Cardiac septum (tissue), 1 donor: ENCODE measurements around the gene TGM5. TPM values are rescaled to one million over a fixed set of nuclear protein-coding genes. Genes with fewer than 3 reads are reported as not detected.
A peak's percentile ranks its signal among the peaks of the same experiment; 100 is the strongest.
"Not testable (repeated sequence)": the region's sequence is repeated elsewhere in the genome, so short reads cannot be mapped to it uniquely, and the experiment has no call there.

Experiments
- DNase-seq: peaks from one replicate; pipeline ENCODE4 v3.0.0-alpha.2; 2020; ENCODE audit warnings: low spot score
- intact Hi-C: fragments of 100-400 bp; cut with DNase I; formaldehyde crosslinking; loops from one replicate; pipeline ENCODE4 v1.14.0; 2022
- total RNA-seq: library from RNA; stranded (reverse); fragmentation: NEBNext Ultra II Directional; extraction: Animal tissue kit (Norgen Biotek cat#: 25700); gene quantifications from one replicate; pipeline ENCODE4 v1.2.1, GENCODE V29; 2021
- donor health status: DM: no; HTN: no; CAD: no.

The TGM5 gene
- total RNA-seq, 1 donor from 2014 or later: not detected

DNA sequence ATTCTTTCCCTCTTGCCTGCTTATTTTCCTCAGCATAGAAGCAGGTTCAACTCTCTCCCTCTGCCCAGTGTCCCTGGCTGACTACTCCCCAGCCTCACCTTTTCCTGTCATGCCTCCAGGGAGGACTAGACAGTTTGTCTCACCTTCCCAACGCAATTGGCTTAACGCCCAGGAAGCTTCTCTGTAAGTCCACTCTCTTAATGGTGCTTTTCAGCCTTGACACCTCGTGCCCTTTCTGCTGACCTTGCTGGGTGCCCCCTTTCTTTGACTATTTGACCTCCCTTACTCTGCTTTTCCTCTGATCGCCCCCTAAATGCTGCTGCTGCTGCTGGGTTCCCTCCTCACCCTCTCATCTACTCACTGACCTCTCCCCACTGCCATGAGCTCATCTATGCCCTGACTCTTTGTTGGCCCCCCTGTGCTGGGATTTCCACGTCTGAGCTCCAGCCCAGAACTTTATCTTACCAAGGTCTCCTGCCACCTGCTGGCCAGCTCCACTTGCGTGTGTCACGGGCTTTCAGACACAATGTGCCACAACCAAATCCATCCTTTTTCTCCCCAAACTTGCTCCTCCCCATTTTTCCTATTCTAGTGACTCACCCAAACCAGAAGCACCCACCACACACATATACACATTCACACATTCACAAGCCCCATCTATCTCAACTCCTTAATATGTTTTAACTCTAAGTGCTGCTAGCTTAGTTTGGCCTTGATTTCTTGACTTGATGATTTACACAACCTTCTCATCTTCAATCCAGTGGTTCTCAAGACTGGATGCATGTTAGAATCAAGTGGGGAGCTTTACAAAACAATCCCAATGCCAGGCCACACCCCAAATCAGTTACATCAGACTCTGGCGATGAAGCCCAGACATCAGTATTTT, 62.5 kb downstream of the TGM5 start:
- no peak for DNase-seq
- intact Hi-C loops: no loop called here

DNA sequence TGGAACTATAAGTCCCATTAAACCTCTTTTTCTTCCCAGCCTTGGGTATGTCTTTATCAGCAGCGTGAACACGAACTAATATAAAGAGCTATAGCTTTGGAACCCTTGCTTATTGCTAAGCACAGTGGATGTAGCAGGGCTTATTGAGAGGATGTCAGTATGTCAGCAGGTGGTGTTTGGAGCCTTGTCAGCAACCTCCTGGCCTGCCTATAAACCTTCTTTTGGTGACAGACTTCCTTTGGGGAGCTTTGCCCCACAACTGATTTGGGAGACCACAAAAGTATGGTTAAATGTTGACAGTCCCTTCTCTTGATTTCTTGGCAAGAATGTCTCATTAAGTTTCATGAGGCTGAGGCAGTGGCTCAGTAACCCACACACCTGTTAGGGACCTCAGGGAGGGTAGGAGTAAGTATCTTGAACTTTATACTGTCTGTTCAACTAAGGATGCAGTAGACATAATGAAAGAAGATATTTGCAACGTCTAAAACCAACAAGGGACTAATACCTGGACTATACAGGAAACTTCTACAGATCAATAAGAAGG, 66.7 kb downstream of the TGM5 start:
- no peak for DNase-seq
- intact Hi-C loops: no loop called here

DNA sequence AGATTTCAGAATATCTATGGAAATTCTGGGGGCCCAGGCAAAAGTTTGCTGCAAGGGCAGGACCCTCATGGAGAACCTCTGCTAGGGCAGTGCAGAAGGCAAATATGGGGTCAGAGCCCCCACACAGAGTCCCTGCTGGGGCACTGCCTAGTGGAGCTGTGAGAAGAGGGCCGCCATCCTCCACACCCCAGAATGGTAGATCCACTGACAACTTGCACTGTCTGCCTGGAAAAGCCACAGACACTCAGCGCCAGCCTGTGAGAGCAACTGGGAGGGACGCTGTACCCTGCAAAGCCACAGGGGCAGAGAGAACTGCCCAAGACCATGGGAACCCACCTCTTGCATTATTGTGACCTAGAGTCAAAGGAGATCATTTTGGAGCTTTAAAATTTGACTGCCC, 67.7 kb downstream of the TGM5 start:
- intact Hi-C loops: no loop called here
- DNase-seq: no peak

DNA sequence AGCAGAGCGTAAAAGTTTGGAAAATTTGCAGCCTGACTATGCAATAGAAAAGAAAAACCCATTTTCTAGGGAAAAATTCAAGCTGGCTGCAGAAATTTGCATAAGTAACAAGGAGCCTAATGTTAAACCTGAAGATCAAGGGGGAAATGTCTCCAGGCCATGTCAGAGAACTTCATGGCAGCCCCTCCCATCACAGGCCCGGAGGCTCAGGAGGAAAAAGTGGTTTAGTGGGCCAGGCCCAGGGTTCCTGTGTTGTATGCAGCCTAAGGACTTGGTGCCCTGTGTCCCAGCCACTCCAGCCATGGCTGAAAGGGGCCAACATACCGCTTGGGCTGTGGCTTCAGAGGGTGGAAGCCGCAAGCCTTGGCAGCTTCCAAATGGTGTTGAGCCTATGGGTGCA, 68.2 kb downstream of the TGM5 start:
- intact Hi-C loops, DNase-seq: not testable (repeated sequence)

DNA sequence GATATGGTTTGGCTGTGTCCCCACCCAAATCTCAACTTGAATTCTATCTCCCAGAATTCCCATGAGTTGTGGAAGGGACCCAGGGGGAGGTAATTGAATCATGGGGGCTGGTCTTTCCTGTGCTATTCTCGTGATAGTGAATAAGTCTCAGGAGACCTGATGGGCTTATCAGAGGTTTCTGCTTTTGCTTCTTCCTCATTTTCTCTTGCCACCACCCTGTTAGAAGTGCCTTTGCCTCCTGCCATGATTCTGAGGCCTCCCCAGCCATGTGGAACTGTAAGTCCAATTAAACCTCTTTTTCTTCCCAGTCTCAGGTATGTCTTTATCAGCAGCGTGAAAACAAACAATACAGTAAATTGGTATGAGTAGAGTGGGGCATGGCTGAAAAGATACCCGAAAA, 69.0 kb downstream of the TGM5 start:
- intact Hi-C loops: not testable (repeated sequence)

DNA sequence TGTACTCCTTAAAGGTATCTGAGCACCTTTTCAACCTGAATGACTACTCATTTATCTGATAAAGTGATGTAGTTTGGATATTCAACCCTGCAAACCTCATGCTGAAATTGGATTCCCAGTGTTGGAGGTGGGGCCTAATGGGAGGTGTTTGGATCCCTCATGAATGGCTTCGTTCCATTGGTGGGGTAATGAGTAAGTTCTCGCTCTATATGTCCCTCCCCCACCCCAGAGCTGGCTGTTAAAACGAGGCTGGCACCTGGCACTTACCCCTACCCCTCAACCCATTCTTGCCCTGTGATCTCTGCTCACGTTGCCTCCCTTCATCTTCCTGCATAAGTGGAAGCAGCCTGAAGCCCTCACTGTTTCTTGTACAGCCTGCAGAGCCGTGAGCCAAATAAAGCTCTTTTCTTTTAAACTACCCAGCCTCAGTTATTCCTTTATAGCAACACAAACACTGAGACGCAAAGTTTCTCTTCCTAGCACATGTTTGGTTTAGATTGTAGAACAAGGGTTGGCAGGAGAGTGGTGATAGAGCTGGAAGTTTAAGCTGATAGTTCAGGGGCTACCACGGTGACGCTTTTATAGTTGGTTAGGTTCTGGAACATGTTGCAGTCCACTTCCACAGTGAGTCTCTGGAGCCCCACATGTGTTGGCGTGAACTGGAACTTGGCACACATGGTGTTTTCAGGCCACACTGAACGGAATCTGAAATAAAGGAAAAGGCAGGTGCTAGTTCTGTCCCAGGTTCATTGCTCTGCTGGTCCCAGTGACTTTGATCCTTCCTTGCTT, 69.8 kb downstream of the TGM5 start:
- no peak for DNase-seq
- intact Hi-C loops: no loop called here

More for the DNA sequence above, 69.0 kb downstream of the TGM5 start:
- DNase-seq: not testable (repeated sequence)

DNA sequence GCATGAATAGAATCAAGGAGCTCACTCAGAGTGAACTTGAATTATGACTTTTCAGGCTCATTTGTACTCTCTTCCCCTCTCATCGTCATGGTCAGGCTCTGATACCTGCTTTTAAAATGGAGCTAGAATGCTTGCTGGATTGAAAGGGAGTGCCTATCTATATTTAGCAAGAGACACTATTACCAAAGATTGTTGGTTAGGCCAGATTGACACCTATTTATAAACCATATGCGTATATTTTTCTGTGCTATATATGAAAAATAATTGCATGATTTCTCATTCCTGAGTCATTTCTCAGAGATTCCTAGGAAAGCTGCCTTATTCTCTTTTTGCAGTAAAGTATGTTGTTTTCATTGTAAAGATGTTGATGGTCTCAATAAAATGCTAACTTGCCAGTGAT, 71.9 kb downstream of the TGM5 start:
- intact Hi-C loops: no loop called here
- no peak for DNase-seq

DNA sequence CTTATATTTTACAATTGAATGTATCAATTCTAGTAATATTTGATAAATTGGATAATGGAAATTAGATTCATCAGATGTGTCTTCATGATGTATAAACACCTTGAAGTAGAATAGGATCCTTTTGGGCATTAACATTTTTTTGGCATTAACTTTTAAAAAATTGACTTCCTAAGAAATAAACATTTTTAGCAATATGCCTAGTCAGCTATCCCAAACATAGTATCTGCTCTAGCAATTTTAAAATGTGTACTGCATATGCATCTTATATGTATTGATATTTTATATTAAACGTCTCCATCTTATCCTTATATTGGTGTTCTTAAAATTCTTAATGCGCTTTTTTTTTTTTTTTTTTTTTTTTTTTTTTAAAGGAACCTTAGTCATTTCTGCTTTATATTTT, 73.0 kb downstream of the TGM5 start:
- intact Hi-C loops: no loop called here
- DNase-seq: no peak

DNA sequence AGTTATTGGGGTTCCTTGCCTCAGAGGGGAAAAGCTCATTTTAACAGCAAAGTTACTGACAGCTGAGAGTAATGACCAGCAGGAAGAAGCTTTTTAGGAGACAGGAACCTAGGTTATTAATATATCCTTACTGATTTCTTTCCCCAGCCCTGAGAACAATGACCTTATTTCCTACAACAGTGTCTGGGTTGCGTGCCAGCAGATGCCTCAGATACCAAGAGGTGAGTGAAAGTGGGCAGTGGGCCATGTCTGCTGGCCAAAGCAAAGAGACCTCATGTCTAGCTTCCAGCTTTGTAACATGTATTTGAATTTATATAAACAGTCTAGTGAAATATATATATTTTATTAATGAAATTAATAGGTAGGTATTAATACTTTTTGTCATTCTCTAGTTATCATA, 76.5 kb downstream of the TGM5 start:
- intact Hi-C loops: no loop called here
- no peak for DNase-seq

DNA sequence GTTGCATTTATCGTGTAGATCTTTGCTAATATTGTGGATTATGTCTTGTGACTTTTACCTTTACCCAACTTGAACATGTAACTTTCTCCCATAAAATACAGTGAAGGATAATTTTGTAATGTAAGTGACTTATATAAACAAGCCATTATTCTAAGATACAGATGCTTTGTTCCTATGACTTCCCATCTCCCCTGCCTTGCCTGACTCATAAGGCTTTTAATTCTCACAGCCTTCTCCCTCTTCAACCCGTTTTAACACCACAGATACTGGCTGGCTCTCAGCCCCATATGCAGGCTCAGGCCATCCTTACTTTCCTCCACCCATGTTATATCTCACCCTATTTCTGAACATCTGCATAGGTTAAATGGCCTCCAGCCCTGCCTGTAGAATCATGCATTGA, 77.4 kb downstream of the TGM5 start:
- DNase-seq: no peak
- intact Hi-C loops: loop anchor here (5.0 kb wide), 2 partner anchors 57 to 82 kb away; partner anchors contain the start of genes TMEM62 and UBR1

DNA sequence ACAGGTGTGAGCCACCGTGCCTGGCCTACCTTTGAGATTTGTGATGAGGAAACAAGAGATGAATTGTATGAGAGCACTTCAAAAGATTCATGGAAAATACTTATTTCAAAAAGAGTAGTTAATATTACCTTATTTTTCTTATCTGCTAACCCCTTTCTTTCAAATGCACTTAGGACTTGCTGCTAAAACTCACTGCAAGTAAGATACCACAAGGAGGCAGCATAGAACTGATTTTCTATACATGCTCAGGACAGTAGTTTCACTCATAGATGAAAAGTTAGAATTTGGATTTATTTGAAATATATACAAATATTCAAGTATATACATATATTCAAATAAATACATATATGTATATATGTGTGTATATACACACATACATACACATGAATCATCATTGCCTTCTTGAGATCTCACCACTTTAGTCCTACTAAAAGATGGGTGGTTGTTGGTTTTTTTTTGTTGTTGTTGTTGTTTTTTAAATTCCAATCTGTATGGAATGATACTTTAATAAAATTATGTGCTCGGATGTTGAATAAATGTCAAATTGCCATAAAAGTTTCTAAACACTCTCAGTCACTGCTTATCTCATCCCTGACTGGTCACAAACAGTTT, 79.1 kb downstream of the TGM5 start:
- intact Hi-C loops: loop anchor here (5.0 kb wide), 2 partner anchors 55 to 80 kb away; partner anchors contain the start of genes TMEM62 and UBR1
- no peak for DNase-seq

DNA sequence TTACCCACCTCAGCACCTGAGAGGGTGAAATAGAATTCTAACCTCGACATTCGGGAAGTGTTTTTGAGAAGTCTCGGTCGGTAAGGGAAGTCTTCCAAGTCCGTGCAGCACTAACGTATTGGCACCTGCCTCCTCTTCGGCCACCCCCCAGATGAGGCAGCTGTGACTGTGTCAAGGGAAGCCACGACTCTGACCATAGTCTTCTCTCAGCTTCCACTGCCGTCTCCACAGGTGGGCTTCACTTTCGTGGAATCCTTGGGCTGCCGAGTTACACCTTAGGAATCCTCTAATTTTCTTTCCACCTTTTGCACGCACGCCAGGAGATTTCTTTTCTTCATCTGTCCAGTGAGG, 80.8 kb downstream of the TGM5 start:
- intact Hi-C loops: loop anchor here (5.0 kb wide), 2 partner anchors 54 to 79 kb away; partner anchors contain the start of genes TMEM62 and UBR1

DNA sequence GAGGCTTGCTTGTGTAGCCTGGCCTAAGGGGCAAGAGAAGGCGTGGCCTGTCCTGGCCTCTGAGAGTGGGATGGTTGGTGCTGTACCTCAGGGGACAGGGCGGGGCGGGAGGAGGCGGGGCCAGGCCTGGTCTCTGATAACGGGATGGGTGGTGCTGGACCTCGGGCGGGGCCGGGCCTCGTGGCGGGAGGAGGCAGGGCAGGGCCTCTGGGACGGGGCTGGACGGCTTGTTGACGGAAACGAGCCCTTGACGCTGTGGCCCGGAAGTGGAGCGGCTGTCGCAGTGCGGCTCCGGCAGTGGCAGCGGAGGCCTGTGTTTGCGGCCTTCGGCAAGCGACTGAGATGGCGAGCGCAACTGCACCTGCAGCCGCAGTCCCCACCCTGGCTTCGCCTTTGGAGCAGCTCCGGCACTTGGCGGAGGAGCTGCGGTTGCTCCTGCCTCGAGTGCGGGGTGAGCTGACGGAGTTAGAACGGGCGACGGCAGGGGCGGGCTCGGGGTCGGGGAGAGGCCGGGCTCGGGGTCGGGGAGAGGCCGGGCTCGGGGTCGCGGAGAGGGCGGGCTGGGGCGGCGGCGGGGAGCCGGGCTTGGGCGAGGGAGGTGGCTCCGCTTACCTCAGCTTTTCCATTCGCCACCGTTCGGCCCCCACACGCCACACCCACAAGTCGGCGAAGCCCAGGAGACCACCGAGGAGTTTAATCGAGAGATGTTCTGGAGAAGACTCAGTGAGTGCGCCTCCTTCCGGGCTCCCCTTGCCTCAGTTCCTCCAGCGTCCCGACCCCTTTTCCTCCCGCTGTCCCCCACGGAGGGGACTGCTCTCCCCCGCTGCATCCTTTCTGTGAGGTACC, 81.3 kb downstream of the TGM5 start, which contains the start of gene CCNDBP1:
TSS of gene CCNDBP1 (plus strand) at position 247 of the 846 bp plus-strand sequence. CDS start at position 343, 96 bp downstream.
- intact Hi-C loops: loop anchor here (5.0 kb wide), 2 partner anchors 53 to 78 kb away; partner anchors contain the start of genes TMEM62 and UBR1
- peak; percentile 99 for DNase-seq

More for the DNA sequence above, 80.8 kb downstream of the TGM5 start:
- no peak for DNase-seq

DNA sequence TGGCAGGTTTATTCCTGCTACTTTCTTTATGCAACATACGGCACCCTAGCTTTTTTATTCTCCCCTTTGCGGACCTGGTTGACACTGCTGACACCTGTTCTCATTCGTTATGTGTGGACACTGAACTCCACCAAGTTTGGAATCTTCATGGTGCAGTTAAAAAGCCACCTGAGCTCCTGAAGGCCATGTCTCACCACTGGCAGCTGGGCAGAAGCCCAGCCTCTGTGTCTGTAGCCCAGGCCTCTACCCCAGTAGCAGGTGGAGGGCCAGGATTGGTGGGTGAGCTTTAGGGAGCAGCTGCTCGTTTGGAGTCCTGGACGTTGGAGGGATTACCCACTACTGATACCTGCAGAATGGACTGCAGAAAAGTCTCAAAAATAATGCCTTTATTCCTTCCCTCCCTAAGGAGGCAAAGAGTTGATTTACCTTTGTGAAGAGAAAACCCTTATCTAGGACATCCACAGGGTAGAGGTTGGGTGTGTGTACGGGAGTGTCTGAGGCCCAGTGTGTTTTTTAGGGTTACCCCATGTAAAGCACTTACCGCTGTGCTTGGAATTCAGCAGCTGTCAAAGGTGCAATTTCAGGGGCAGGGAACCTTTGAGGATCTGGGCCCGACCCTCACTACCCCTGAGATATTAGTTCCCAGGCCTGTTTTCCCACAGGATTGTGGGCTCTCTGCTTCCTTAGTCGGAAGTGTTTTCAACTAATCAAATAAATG, 82.2 kb downstream of the TGM5 start:
- intact Hi-C loops: loop anchor here (5.0 kb wide), 2 partner anchors 52 to 77 kb away; partner anchors contain the start of genes TMEM62 and UBR1

DNA sequence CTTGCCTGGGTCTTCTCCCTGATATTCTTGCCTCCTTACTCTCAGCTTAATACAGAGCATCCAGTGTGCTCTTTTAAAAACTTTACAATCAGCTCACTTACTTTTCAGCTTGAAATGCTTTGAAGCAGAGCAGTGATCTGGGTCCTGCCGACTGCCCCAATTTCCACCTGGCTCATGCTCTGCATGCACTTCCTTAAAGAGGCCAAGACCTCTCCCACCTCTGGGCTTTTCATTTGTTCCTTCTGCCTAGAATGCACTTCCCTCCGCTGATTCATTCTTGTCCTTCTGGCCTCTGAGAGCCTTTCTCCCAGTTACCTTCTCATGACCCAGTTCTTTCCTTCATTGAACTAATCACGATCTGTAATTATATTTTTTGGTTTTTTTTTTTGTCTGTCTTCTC, 83.5 kb downstream of the TGM5 start:
- intact Hi-C loops: no loop called here
- DNase-seq: no peak

More for the DNA sequence above, 82.2 kb downstream of the TGM5 start:
- DNase-seq: no peak
